Neural progenitor cell (in vitro differentiated cells): ENCODE measurements around the gene NAB2. TPM values are rescaled to one million over a fixed set of nuclear protein-coding genes. Genes with fewer than 3 reads are reported as not detected.

ENCODE experiments used
- DNase-seq: peaks from one replicate; pipeline ENCODE4 v3.0.0-alpha.2; 2016; ENCODE audit warnings: low spot score
- H2AFZ ChIP-seq: fragments of 200-600 bp; sonication (generic); replicated peaks from 2 replicates; pipeline ENCODE4 v1.6.1; 2016; ENCODE audit warnings: antibody characterized with exemption
- H3F3A ChIP-seq: fragments of 200-600 bp; sonication (generic); 2 replicates; pipeline ENCODE4 v1.6.1; 2016; ENCODE audit warnings: antibody characterized with exemption, low read depth
- H3K27ac ChIP-seq: fragments of 200-600 bp; sonication (generic); 2 replicates; pipeline ENCODE4 v1.5.1; 2016; ENCODE audit warnings: mild to moderate bottlenecking
- H3K27me3 ChIP-seq: fragments of 200-600 bp; sonication (generic); 2 replicates; pipeline ENCODE4 v1.6.1; 2016; ENCODE audit warnings: mild to moderate bottlenecking, moderate library complexity
- H3K36me3 ChIP-seq: fragments of 200-600 bp; sonication (generic); 2 replicates; pipeline ENCODE4 v1.5.1; 2016
- H3K4me1 ChIP-seq: fragments of 200-600 bp; sonication (generic); 2 replicates; pipeline ENCODE4 v1.6.1; 2016; ENCODE audit warnings: mixed run types
- H3K4me2 ChIP-seq: fragments of 200-600 bp; sonication (generic); 2 replicates; pipeline ENCODE4 v1.6.1; 2016
- H3K4me3 ChIP-seq: fragments of 200-600 bp; sonication (generic); 2 replicates; pipeline ENCODE4 v1.5.1; 2016
- H3K79me2 ChIP-seq: fragments of 200-600 bp; sonication (generic); 2 replicates; pipeline ENCODE4 v1.6.1; 2016; ENCODE audit warnings: low read depth
- H3K9ac ChIP-seq: fragments of 200-600 bp; sonication (generic); 2 replicates; pipeline ENCODE4 v1.6.1; 2016
- H3K9me3 ChIP-seq: fragments of 200-600 bp; sonication (generic); 2 replicates; pipeline ENCODE4 v1.5.1; 2016; ENCODE audit warnings: low read depth
- H4K20me1 ChIP-seq: fragments of 200-600 bp; sonication (generic); 2 replicates; pipeline ENCODE4 v1.6.1; 2016; ENCODE audit warnings: low read depth
- H3K27ac Mint-ChIP-seq: 3 replicates; pipeline ENCODE4 v1.8.0; 2021; ENCODE audit warnings: mixed read lengths
- H3K27me3 Mint-ChIP-seq: 2 replicates; pipeline ENCODE4 v1.8.0; 2022; ENCODE audit warnings: low read depth, mild to moderate bottlenecking, inconsistent platforms, moderate library complexity, mixed read lengths; ENCODE audit not compliant: insufficient read depth
- H3K36me3 Mint-ChIP-seq: 3 replicates; pipeline ENCODE4 v1.8.0; 2021; ENCODE audit warnings: mixed read lengths
- H3K4me1 Mint-ChIP-seq: 3 replicates; pipeline ENCODE4 v1.8.0; 2021; ENCODE audit warnings: mixed read lengths
- H3K4me3 Mint-ChIP-seq: 3 replicates; pipeline ENCODE4 v1.8.0; 2021; ENCODE audit warnings: mild to moderate bottlenecking, moderate library complexity, mixed read lengths
- H3K9me3 Mint-ChIP-seq: 3 replicates; pipeline ENCODE4 v1.8.0; 2020; ENCODE audit warnings: mixed read lengths
- CTCF ChIP-seq: fragments of 200-600 bp; sonication (generic); IDR thresholded peaks from 2 replicates; pipeline ENCODE4 v1.5.1; 2017; ENCODE audit warnings: antibody characterized with exemption, mild to moderate bottlenecking
- EZH2 ChIP-seq: fragments of 200-600 bp; sonication (generic); IDR thresholded peaks from 2 replicates; pipeline ENCODE4 v1.6.1; 2017; ENCODE audit warnings: antibody characterized with exemption, mild to moderate bottlenecking, moderate library complexity
- EZH2phosphoT487 ChIP-seq: fragments of 200-600 bp; sonication (generic); IDR thresholded peaks from 2 replicates; pipeline ENCODE4 v1.6.1; 2017; ENCODE audit warnings: antibody characterized with exemption
- total RNA-seq: library from RNA; depleted of rRNA; stranded (reverse); fragments of >200 nt; gene quantifications from 2 replicates; pipeline ENCODE4 v1.2.3, GENCODE V29; 2015; ENCODE audit warnings: low replicate concordance

Gene NAB2
- total RNA-seq, 1 donor from 2014 or later, result 19.8 TPM

GRCh38 chr12:57109207-57110103 is 20.5 kb downstream of the NAB2 start:
- H3K36me3 Mint-ChIP-seq, result peaks cover 4% of the 10 kb centered on the region
- peak overlapping the region; percentile 81 for H3K4me2 ChIP-seq
- peaks cover 44% of the 10 kb centered on the region for H3K4me1 Mint-ChIP-seq
- H3K27ac ChIP-seq, result no peak overlapping the region
- peak overlapping the region; percentile 63 for H2AFZ ChIP-seq
- H3K4me1 ChIP-seq, result peaks cover 22% of the 10 kb centered on the region
- peak overlapping the region; percentile 97 for H3K27ac Mint-ChIP-seq
- no peak for DNase-seq
- no peaks in the 10 kb centered on the region for H3K27me3 ChIP-seq
- H3K36me3 ChIP-seq, result no peaks in the 10 kb centered on the region
- H3K9me3 Mint-ChIP-seq, result peaks cover 2% of the 10 kb centered on the region
- H3K27me3 Mint-ChIP-seq, result peaks cover 9% of the 10 kb centered on the region
- H3K4me3 ChIP-seq, result peak overlapping the region; percentile 41
- peaks cover 20% of the 10 kb centered on the region for H3F3A ChIP-seq
- no peak for TF ChIP-seq EZH2phosphoT487
- TF ChIP-seq CTCF, result no peak
- TF ChIP-seq EZH2, result no peak
- no peaks in the 10 kb centered on the region for H3K9me3 ChIP-seq
- no peak overlapping the region for H3K9ac ChIP-seq
- H4K20me1 ChIP-seq, result no peaks in the 10 kb centered on the region
- peak overlapping the region; percentile 86 for H3K4me3 Mint-ChIP-seq
- H3K79me2 ChIP-seq, result peaks cover 3% of the 10 kb centered on the region

GRCh38 chr12:57110104-57111030 is 21.5 kb downstream of the NAB2 start:
- peaks cover 2% of the 10 kb centered on the region for H3K9me3 Mint-ChIP-seq
- Histone ChIP-seq H3K36me3 (no peaks in the 10 kb centered on the region), H3K27me3 (no peaks in the 10 kb centered on the region), H3K9me3 (no peaks in the 10 kb centered on the region), H3K4me3 (peak overlapping the region; percentile 41), H3K79me2 (peaks cover 3% of the 10 kb centered on the region), H3F3A (peaks cover 20% of the 10 kb centered on the region), H3K4me1 (peaks cover 22% of the 10 kb centered on the region), H2AFZ (peak overlapping the region; percentile 63), H3K27ac (no peak overlapping the region), H3K9ac (no peak overlapping the region), H4K20me1 (no peaks in the 10 kb centered on the region), H3K4me2 (peak overlapping the region; percentile 81)
- TF ChIP-seq EZH2phosphoT487 (no peak), CTCF (peak; percentile 22), EZH2 (no peak)
- DNase-seq, result peak; percentile 91
- H3K36me3 Mint-ChIP-seq, result peaks cover 4% of the 10 kb centered on the region
- peak overlapping the region; percentile 97 for H3K27ac Mint-ChIP-seq
- peaks cover 44% of the 10 kb centered on the region for H3K4me1 Mint-ChIP-seq
- peaks cover 5% of the 10 kb centered on the region for H3K27me3 Mint-ChIP-seq
- H3K4me3 Mint-ChIP-seq, result peak overlapping the region; percentile 86

- Histone ChIP-seq H3K9me3 (no peaks in the 10 kb centered on the region), H3K36me3 (no peaks in the 10 kb centered on the region), H3K4me1 (peaks cover 22% of the 10 kb centered on the region), H3K9ac (no peak within 1 kb of the TSS), H3F3A (peaks cover 20% of the 10 kb centered on the region), H3K4me2 (peak within 1 kb of the TSS; percentile 81), H3K4me3 (peak within 1 kb of the TSS; percentile 41), H3K27ac (peak within 1 kb of the TSS; percentile 60), H4K20me1 (no peaks in the 10 kb centered on the region), H3K79me2 (peaks cover 3% of the 10 kb centered on the region), H2AFZ (peak within 1 kb of the TSS; percentile 63), H3K27me3 (no peaks in the 10 kb centered on the region)
- DNase-seq, result peak; percentile 65
- Mint-ChIP-seq H3K36me3 (peaks cover 4% of the 10 kb centered on the region), H3K27me3 (peaks cover 5% of the 10 kb centered on the region), H3K4me1 (peaks cover 44% of the 10 kb centered on the region), H3K4me3 (peak within 1 kb of the TSS; percentile 86), H3K9me3 (peaks cover 2% of the 10 kb centered on the region), H3K27ac (peak within 1 kb of the TSS; percentile 97)
- TF ChIP-seq EZH2phosphoT487, result no peak
- no peak for TF ChIP-seq EZH2
- TF ChIP-seq CTCF, result no peak
Measured at GRCh38 chr12:57111031-57111734, 22.3 kb downstream of the NAB2 start, which contains the start of gene STAT6. Gene STAT6 (minus strand): TSS chr12:57111362. CDS start chr12:57108278, 3,084 bp downstream.
